ENCODE results near the gene COPS3. TPM values are rescaled to one million over a fixed set of nuclear protein-coding genes. Genes with fewer than 3 reads are reported as not detected.
A peak's percentile ranks its signal among the peaks of the same experiment; 100 is the strongest.

The COPS3 gene
- total and polyA plus RNA-seq, 9 of the 15 experiments (the other 6 are each of a cell fraction or from before 2014, with no cell fraction given), result 92.4 to 295 (median 167) TPM

GRCh38 chr17:17303010-17303846 is 22.2 kb upstream of the COPS3 start, which contains the start of gene NT5M:
TSS of gene NT5M (plus strand) at chr17:17303373. CDS start at chr17:17303551, 178 bp downstream.
- no TSS peak for BruUV-seq (replicated peaks)
- POLR2A ChIA-PET, result interaction anchor here (0.6 to 1.3 kb wide), 3 partner anchors 12 to 1005 kb away, joined by 3 to 4 read pairs (median 3); no protein-coding TSS in a partner anchor
- WGBS (ENCODE audit: insufficient coverage, low coverage, missing lambda C conversion rate), result 0% methylated on average over 18 of the region's 107 CpGs
- no peak for TF ChIP-seq RBM17 (IDR thresholded peaks at IDR 0.05; ENCODE audit: borderline replicate concordance, low read depth, low read length)
- peak; percentile 49 for TF ChIP-seq POLR2AphosphoS5 (IDR thresholded peaks at IDR 0.05; ENCODE audit: control insufficient read depth, insufficient read depth, low read depth, low read length)
- 0 out of 2 replicates have a peak, but pooled peaks have one; percentile 7 for TF ChIP-seq TCF3 (CRISPR knock-in tag; IDR thresholded peaks at IDR 0.05)
- no peak for TF ChIP-seq STAT5B (CRISPR knock-in tag; IDR thresholded peaks at IDR 0.05)
- TF ChIP-seq ARNT (IDR thresholded peaks at IDR 0.05), result no peak
- peak; percentile 75 for TF ChIP-seq SUPT5H (IDR thresholded peaks at IDR 0.05)
- peak; percentile 75 for TF ChIP-seq CCNT2 (IDR thresholded peaks at IDR 0.05; ENCODE audit: borderline replicate concordance, extremely low read depth, insufficient read length, low read depth, low read length)
- TF ChIP-seq AFF1 (IDR thresholded peaks at IDR 0.05; ENCODE audit: low read depth in 1 of 2, partially characterized antibody in 2 of 2), result no peak
- no peak for TF ChIP-seq CREB3 (tag; conservative IDR thresholded peaks at IDR 0.05; ENCODE audit: low read depth)
- peak; percentile 29; the same call in 1 of the 2 replicates for TF ChIP-seq TFAP4 (CRISPR knock-in tag; IDR thresholded peaks at IDR 0.05; ENCODE audit: borderline replicate concordance)
- TF ChIP-seq HBP1 (CRISPR knock-in tag; IDR thresholded peaks at IDR 0.05), result no peak
- TF ChIP-seq ZBTB1 (CRISPR knock-in tag; IDR thresholded peaks at IDR 0.05; ENCODE audit: borderline replicate concordance, low read depth), result no peak

More at GRCh38 chr17:17303010-17303846, 22.2 kb upstream of the COPS3 start, which contains the start of gene NT5M:
- Histone ChIP-seq H3K9me3 (replicated peaks; ENCODE audit: control insufficient read depth, insufficient read depth, low read depth, low read length) (no peaks in the 10 kb centered on the region), H3K27me3 (ENCODE audit: control insufficient read depth in 2 of 2, insufficient read depth in 2 of 2, low read length in 2 of 2) (no peaks in the 10 kb centered on the region), H4K20me1 (replicated peaks; ENCODE audit: control insufficient read depth, insufficient read depth, low read length) (no peaks in the 10 kb centered on the region), H3K79me2 (ENCODE audit: control insufficient read depth, insufficient read depth, low read length) (peaks cover 39% of the 10 kb centered on the region), H3K4me3 (peak within 1 kb of the TSS; percentile 74), H3K9me1 (ENCODE audit: control insufficient read depth, insufficient read depth, low read length) (no peaks in the 10 kb centered on the region), H3K4me1 (replicated peaks in 1 of 2; ENCODE audit: control insufficient read depth in 2 of 2, insufficient read depth in 2 of 2, low read length in 2 of 2) (peaks cover 18 to 22% of the 10 kb centered on the region in 2 experiments; a peak in 4 of 5 replicates), H2AFZ (ENCODE audit: low read depth, low read length) (peak within 1 kb of the TSS; percentile 80), H3K9ac (ENCODE audit: insufficient read depth in 1 of 2, low read depth in 2 of 2, low read length in 2 of 2) (peak within 1 kb of the TSS; percentile 85 to 90), H3K27ac (ENCODE audit: extremely low read depth, low read depth, low read length) (peak within 1 kb of the TSS; percentile 89), H3K4me2 (ENCODE audit: insufficient read depth, low read length) (peak within 1 kb of the TSS; percentile 90), H3K36me3 (ENCODE audit: control insufficient read depth, insufficient read depth, low read length) (peaks cover 7% of the 10 kb centered on the region; the same call in 2 of the 3 replicates)
- in situ Hi-C loops (cut with MboI), result no loop called here
- intact Hi-C loops (cut with micrococcal nuclease), result no loop called here
- FAIRE-seq, result peak; percentile 73
- CTCF ChIA-PET (ENCODE audit: low intra/inter-chr PET ratio), result no interaction called here
- DNase-seq (ENCODE audit: extremely low read depth in 1 of 4, low spot score in 3 of 4), result peak; percentile 84 to 90 (median 85)
- ATAC-seq, result peak; percentile 87

Measured in K562 (cell line).